NOMO-1 (cell line): ENCODE data around the gene ANKRD16.
"Not testable (repeated sequence)": the region's sequence is repeated elsewhere in the genome, so short reads cannot be mapped to it uniquely, and the experiment has no call there.

ENCODE experiments used
- DNase-seq, 2 experiments: peaks; one replicate each; lab custom pipeline; 2025; ENCODE audit not compliant: unreplicated experiment in 2 of 2; lab: John Stamatoyannopoulos, UW

Gene ANKRD16

DNA sequence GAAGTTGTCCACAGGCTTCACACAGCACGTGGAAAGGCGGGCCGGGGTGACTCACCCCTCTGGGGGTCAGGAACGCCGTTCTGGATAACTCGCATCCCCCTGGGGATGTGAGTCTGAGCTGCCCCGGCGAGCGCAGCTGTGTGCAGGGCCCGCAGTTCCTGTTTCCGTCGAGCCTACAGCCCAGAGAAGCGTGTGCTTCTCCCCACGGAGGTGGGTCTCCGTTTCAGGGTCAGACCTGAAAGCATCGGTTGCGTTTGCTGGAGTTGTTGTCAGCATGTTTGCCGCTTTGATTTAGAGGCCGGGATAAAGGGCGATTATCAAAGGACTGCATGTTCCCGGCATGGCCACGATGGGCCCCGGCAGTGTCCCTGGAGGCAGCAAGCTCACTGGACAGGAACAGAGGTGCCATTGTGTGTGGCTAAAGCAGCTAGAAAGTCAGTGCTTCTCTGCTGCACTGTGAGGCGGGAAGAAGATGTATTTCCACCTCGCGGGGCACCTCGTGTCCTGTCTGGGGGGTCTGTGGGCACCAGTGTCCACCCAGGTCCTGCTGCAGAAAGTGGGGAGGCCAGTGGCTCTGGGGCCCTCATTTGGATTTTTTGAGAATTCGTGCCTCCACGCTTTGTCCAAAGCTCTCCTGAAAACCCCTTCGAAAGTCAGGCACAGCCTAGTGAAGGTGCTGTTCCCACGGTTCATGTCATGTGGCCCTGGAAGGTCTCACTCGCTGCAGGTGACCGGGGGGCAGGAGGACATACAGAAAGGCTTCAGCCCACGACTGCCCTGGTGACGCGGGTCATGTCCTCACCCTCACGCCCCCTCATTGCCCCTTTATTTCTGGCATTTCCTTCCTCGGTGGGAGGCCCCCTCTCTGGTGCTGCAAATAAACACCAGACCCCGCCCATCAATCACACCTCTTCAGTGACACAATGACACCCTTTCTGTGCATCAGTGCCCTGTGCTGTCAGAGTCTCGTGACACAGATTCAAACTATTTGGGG, 49.1 kb downstream of the ANKRD16 start:
- DNase-seq, result peak; percentile 28 to 31

DNA sequence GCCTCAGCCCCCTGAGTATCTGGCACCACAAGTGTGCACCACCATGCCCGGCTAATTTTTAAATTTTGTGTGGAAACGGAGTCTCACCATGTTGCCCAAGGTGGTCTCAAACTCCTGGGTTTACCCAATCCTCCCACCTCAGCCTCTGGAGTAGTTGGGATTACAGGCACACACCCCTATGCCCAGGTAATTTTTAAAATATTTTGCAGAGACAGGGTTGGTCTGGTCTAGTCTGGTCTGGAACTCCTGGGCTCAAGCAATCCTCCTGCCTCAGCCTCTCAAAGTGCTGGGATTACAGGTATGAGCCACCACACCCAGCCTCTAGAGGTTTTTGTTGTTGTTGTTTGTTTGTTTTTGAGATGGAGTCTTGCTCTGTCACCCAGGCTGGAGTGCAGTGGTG, 53.5 kb downstream of the ANKRD16 start:
- not testable (repeated sequence) for DNase-seq

DNA sequence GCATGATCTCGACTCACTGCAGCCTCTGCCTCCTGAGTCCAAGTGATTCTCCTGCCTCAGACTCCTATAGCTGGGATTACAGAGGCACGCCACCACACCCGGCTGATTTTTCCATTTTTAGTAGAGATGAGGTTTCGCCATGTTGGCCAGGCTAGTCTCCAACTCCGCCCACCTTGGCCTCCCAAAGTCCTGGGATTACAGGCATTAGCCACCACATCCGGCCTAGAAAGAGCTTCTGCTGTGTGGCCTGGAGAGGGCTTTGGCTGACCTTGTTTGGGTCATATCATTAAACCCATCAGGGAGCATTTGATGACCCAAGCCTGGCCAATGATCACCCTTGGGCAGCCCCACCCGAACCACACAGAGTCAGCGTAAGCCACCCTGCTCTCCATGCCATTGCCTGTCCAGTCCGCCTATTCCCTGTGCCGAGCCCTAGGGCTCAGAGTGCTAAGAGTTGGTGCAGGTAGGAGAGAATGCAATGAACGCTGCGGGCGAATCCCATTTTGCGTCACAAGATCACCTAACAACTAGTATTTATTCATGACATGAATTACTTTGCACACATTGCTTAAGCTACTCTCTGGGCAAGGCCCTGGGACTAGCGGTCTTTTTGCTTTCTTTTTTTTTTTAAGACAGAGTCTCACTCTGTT, 54.1 kb downstream of the ANKRD16 start:
- no peak for DNase-seq

DNA sequence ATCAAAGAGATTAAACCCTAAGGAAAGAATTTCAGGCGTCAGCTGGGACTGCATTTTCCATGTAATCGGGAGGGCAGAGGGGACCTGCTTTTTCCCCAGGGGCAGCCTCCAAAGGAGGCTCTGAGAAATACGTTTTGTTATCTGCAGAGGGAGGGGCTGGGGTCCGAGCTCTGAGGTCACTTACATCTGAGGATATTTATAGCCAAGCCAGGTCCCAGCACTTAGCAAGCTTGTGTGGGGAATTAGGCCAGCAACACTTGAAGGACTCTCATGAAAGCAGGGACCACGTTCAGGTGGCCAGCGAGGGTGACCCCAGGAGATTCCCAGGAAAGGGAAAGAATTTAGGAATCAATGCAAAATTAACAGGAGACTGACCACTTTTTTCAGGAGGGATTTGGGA, 55.9 kb downstream of the ANKRD16 start:
- DNase-seq, result no peak

DNA sequence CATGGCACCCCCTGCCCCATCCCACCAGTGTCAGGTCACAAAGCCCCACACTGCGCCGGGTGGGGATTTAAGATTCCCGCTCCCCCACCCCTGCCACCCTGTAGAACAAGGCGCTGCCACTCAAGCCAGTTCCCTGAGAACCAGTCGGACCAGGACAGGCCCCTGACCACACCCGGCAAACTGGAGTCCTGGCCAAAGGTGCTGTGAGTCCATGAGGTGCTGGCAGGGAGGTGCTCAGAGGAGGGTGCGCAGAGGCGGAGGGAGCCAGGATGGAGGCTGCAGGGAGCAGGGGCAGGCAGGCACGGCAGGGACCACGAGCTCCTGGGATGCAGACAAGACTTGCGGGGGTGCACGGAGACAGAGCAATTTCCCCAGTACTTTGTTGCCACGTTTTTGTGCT, 56.7 kb downstream of the ANKRD16 start:
- DNase-seq, result no peak

DNA sequence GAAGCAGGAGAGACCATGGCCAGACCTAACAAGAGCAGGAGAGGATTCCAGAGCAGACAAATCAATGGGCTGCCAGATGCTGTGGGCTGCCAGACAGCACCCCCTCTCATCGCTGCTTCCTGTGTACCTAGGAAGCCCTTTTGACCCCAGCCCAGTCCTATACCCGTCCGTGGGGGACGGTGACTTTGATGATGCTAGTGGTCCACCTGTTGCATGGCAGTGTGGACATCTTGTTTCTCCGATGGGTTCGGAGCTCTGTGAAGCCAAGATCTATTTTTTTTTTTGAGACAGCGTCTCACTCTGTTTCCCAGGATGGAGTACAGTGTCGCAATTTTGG, 58.3 kb downstream of the ANKRD16 start:
- DNase-seq, result no peak

DNA sequence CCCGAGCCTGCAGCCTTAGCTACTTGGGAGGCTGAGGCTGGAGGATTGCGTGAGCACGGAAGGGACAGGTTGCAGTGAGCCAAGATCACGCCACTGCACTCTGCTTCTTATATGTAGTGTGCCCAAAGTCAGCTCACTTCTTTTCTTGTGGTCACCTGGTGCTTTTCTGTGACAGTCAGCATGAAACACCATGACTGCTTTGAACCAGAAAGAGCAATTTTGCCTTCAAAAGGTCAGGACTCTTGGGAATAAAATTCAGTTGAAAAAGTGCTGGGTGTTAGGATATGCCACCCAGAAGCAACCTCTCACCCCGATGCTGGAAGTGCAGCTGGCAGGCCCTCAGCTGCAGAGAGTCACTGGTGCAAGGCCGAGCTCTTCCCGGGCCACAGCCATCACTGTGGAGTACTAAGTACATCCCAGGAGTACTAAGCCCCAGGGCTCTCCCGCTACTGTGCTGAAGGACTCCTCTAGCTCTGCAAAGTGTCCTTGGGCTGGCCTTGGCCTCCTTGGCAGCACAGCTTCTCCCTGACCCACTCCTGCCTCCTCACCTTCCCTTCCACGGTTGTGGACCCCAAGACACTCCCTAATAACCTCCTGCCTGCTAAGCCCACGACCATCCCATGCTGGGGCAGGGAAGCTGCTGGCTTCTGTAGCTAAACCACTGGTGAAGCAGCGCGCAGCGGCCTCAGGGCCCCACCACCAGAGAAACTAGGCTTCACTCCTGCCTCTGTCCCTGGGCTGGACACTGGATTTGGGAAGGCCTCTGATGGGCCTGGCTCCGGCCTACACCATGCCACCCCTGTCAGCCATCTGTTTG, 58.9 kb downstream of the ANKRD16 start:
- DNase-seq, result no peak

DNA sequence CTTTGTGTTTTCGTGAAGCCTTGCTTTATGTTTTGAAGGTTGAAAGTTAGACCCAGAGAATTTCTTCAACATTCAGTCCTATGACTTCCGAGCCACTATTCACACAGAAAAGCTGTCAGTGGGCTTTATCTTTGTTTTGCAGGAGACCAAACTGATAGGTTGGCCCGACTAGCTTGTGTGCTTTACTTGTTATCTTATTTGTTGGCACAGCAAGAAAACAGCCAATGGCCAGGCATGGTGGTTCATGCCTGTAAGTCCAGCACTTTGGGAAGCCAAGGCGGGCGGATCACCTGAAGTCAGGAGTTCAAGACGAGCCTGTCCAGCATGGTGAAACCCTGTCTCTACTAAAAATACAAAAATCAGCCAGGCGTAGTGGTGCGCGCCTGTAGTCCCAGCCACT, 60.4 kb downstream of the ANKRD16 start:
- no peak for DNase-seq

DNA sequence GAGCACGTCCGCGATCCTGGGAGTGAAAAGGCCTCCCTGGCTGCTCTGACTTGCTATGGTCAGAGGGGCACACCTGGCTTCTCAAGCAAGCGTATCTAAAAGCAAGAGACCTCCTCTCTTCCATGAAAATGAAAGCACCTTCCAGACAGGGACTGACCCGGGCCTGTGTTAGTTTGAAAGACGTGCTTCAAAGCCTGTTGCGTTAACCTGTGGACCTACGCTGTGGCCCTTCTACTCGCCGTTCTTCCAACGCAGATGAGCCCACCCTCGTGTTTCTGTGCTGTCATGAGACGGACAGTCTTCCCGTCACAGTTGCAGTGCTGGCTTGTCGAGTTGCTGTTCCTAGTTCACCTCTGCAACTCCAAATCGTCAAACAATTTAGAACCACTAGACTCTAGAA, 61.0 kb downstream of the ANKRD16 start:
- DNase-seq, result no peak

DNA sequence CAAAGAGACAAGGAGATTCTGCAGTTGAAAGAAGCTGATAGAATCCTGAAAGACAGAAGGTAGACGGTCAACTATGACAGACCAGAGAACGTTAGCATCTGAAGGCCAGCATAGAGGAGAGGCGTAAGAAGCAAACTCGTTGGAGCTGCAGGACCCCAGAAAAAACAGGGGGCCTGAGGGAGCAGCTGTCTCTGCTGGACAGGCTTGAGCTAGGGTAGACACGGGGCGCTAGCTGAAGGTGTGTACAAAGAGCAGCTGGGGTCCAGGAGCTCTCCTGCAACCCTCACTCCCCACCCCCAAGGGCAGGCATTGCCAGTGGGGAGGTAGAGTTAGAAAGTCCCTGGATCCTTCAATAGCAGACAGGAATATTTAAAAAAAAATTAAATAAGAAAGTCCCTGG, 61.9 kb downstream of the ANKRD16 start:
- no peak for DNase-seq

DNA sequence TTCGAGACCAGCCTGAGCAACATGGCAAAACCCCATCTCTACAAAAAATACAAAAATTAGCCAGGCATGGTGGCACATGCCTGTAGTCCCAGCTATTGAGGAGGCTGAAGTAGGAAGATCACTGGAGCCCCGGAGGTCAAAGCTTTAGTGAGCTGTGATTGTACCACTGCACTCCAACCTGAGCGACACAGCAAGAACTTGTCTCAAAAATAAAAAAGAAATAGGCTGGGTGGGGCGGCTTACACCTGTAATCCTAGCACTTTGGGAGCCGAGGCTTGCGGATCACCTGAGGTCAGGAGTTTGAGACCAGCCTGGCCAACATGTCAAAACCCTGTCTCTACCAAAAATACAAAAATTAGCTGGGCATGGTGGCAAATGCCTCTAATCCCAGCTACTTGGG, 63.2 kb downstream of the ANKRD16 start:
- DNase-seq, result not testable (repeated sequence)

DNA sequence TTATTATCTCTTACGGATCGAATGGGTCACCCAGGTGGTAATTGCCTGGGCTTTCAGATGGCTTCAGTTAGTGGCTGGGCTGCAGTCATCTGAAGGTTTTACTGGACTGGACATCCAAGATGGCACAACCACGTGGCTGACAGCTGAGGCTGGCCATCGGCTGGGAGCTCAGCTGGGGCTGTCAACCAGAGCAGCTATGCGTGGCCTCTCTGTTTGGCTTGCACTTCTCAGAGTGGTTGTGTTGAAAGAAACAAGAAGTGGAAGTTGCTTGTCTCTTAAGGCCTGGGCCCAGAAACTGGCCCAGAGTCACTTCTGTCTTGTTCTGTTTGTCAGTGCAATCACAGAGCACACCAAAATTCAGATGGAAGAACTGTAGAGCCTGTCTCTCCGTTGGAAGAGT, 70.8 kb downstream of the ANKRD16 start:
- DNase-seq, result peak in 1 of 2 experiments; percentile 4

DNA sequence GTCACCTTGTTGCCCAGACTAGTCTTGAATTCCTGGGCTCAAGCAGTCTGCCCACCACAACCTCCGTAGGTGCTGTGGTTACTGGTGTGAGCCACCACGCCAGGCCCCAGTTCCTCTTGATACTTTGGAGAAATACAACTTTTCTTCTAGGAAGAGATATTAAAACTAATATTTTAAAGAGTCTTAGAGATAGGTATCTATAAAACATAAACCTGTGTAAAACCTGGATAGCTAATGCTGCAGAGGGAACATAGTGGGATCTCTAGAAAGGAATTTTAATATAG, 71.7 kb downstream of the ANKRD16 start:
- DNase-seq, result no peak

DNA sequence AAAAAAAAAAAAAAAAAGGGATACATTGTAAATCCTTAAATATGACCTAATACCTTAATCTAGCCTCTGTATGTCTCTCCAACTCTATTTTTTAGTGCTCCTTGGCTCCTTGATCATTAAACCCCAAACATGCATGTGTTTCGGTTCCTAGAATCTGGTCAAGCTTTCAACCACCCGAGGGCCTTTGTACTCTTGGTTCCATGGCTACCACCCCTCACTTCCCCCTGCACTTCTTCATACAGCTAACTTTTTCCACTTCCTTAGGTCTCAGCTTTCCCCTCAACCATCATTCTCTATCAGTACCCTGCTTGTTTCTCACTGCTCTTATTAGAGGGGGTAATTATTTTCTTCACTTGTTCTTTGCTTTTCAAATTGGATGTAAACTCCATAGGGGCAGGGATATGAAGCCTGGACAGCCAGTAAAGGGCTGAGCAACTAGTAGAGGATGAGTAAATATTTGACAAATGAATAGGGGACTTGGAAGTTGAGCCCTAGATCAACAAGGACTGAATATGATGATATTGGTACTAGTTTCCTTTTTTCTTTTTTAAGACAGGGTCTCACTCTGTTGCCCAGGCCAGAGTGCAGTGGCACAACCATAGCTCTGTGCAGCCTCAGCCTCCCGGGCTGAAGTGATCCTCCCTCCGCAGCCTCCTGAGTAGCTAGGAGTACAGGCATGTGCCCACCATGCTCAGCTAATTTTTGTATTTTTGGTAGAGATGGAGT, 72.2 kb downstream of the ANKRD16 start:
- peak in 1 of 2 experiments; percentile 20 for DNase-seq

DNA sequence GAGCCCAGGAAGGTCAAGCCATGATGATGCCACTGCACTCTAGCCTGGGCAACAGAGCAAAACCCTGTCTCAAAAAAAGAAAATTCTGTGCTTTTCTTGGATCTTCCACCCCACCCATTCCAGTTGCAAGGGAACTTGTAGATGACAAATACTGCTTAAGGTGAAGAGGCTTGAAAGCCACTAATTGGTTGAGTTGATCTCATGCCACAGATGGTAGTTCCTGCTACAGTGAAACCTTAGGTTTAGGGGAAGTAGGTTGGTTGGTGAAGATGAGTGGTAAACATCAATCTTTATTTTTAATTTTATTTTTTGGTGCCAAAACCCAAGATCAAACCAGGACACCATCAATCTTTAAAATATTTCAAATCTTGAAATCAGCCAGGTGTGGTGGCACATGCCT, 73.5 kb downstream of the ANKRD16 start:
- peak; percentile 51 to 65 for DNase-seq

DNA sequence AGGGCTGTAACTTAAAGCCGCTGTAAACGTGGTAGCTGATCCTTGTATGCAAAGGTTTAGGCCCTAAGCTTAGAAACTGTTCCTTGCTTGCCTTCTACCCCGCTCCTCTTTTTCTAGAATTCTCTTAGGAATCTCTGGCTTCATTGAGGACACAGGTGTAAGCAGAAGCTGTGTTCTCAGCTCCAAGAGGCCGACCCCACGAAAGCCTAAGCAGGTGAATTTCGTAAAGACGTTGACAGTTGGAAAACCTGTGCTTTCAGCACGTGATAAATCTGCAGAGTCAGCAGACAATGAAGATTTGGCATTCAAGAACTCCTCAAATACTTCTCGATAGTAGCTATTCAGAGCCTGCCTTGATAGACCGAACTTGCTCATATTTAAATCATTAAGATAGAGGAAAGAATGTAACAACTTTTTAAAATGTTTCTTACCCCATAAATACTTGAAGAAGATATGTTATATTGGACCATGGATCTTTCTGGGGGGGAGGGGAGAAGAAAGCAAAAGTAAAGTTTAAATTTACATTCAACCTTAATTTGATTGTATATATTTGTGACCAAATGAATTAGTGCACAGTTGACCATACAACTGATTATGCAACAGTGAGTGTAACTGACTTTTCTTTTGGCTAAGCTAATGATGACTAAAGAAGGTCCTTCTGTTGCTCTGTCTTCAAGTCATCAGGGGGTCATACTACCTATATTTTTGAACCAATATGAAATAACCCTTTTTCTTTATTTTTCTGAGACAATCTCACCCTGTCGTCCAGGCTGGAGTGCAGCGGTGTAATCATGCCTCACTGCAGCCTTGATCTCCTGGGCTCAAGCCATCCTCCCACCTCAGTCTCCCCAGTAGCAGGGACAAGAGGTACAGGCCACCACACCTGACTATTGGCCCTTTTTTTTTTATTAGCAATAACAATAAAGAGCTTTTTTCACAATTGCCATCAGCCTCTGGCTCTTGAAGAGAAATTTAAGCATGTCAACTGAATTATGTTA, 75.3 kb downstream of the ANKRD16 start:
- peak in 1 of 2 experiments; percentile 66 for DNase-seq

DNA sequence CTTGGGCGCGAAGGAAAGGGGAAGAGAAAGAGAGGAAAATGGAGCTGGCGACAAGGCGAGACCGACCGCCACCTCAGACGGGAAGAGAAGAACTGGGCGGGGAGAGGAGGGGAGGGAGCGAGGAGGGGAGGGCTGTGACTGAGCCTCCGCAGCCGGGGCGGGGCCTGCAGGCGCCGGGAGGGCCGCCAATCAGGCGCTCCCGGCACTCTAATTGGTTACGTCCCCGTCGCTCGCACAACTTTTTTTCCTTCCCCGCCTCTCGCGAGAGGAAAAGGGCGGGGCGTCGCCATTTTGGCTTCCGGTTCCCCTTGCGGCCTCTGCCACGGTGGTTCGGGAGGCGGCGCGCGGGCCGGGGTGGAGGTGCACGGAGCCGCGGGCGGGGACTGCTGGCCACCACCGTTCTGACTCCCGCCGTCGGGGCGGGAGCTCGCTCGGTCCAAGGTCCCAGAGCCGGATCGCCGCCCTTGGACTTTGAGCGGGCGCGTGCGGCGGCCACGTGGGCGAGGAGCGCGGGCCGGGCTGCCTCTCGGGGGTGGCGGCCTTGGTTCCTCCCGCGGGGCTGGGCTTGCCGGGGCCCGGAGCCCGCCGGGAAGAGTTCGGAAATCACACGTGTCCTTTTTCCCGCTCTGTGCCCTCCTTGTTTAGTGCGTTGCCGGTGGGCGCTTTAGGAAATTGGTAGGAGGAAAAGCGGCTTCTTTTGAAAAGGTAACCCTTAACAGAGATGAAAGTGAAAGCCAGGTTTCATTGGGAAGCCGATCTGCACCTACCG, 76.2 kb downstream of the ANKRD16 start, which contains the start of gene GDI2:
Gene GDI2 (minus strand): TSS at position 94 of the 769 bp plus-strand sequence. CDS start 176 bp downstream, outside the sequence.
- DNase-seq, result peak; percentile 96 to 98

DNA sequence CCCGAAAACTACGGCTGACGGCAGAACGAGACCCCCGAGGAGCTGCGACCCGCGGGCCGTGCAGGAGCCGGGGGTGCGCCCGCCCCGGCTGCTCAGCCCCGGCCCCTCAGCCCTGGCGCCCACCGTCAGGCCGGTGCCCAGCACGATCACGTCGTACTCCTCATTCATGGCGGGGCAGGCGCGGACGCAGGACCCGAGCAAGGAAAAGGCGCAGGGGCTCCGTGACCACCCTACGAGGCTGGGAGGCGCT, 76.7 kb downstream of the ANKRD16 start:
- DNase-seq, result no peak
